Measurements from ENCODE around the gene EPS8L1.
"Not testable (repeated sequence)": the region's sequence is repeated elsewhere in the genome, so short reads cannot be mapped to it uniquely, and the experiment has no call there.

Gene EPS8L1

GRCh38 chr19:55048446-55048845 lies 27.2 kb upstream of the EPS8L1 start:
- no peak for DNase-seq (ENCODE audit: extremely low read depth in 1 of 2, low read depth in 1 of 2)

- DNase-seq (ENCODE audit: extremely low read depth in 1 of 2, low read depth in 1 of 2): no peak
Measured at GRCh38 chr19:55050749-55051532, 24.7 kb upstream of the EPS8L1 start.

- no peak for DNase-seq (ENCODE audit: extremely low read depth in 1 of 2, low read depth in 1 of 2)
Measured at GRCh38 chr19:55053735-55054134, 21.9 kb upstream of the EPS8L1 start.

GRCh38 chr19:55056827-55057226 lies 18.8 kb upstream of the EPS8L1 start:
- DNase-seq (ENCODE audit: extremely low read depth in 1 of 2, low read depth in 1 of 2): no peak

DNA sequence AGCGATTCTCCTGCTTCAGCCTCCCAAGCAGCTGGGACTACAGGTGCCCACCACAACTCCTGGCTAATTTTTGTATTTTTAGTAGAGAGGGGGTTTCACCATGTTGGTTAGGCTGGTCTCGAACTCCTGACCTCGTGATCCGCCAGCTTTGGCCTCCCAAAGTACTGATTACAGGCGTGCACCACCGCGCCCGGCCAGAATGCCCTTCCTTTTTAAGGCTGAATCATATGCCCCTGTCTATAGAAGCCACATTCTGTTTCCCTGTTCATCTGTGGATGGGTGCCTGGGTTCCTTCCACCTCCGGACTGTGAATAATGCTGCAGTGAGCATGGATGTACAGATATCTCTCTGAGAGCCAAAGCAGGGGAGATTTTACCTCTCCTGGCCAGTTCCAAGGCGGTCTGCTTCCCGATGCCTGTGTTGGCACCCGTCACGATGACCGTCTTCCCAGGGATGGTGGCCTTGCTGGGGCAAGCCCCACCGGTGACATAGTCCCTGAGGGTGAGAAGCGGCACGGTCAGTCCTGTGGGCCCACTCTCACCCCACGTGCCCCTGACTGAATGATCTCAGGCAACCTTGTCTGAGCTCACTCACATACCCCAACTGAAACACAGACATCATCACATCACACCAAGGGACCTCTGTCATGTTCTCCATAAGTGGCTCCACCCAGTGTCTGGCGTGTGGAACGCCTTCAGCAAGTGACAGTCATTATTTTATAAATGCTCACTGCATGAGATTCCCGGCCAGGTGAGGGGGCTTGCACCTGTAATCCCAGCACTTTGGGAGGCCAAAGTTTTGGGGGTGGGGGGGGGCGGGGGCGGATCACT lies 16.7 kb upstream of the EPS8L1 start:
- no peak for DNase-seq (ENCODE audit: extremely low read depth in 1 of 2, low read depth in 1 of 2)

DNA sequence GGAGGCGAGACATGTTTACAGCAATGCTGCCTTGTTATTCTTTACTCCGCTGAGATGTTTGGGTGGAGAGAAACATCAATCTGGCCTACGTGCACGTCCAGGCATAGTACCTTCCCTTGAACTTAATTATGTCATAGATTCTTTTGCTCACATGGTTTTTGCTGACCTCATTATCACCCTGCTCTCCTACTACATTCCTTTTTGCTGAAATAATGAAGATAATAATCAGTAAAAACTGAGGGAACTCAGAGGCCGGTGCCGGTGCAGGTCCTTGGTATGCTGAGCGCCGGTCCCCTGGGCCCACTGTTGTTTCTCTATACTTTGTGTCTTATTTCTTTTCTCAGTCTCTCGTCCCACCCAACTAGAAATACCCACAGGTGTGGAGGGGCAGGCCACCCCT lies 15.4 kb upstream of the EPS8L1 start:
- not testable (repeated sequence) for DNase-seq (ENCODE audit: extremely low read depth in 1 of 2, low read depth in 1 of 2)

DNA sequence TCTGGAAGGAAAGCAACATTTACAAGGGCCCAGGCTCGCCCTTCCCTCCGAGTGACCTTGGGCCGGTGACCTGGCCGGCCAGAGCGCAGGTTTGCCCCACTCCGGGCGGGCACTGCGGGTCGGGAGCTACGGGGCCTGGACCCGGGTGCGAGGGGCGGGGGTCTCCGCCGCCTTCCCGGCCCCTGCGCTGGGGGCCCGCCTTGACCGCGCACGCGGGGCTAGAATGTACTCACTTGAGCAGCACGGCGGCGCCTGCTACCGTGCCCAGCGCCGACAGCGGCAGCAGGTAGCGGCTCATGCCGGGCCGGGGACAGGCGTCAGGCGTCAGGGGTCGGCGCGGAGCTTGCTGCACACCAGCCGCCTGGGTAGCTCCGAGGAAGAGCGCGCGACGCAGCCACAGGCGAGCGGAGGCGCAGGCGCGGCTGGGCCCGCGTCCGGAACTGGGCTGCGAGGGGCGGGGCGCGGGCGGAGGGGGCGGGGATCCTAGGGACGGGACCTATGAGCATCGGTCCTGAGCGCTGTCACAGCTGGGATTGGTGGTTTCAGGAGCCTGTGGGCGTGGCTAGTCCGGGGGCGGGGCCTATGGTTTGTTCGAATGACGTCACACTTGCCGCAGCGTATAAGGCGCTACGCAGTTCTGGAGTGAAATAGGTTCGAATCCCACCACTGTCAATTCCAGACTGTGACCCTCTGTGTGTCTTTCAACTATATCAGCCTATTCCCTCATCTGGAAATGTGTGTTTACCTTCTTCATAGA lies 12.8 kb upstream of the EPS8L1 start, which contains the start of gene RDH13:
Gene RDH13, minus strand, starts transcription at position 414 of the 757 bp plus-strand sequence. Its CDS starts 116 bp downstream, at position 298.
- peak; percentile 91 to 99 for DNase-seq (ENCODE audit: extremely low read depth in 1 of 2, low read depth in 1 of 2)

GRCh38 chr19:55063492-55063843 lies 12.2 kb upstream of the EPS8L1 start:
- no peak for DNase-seq (ENCODE audit: extremely low read depth in 1 of 2, low read depth in 1 of 2)

DNA sequence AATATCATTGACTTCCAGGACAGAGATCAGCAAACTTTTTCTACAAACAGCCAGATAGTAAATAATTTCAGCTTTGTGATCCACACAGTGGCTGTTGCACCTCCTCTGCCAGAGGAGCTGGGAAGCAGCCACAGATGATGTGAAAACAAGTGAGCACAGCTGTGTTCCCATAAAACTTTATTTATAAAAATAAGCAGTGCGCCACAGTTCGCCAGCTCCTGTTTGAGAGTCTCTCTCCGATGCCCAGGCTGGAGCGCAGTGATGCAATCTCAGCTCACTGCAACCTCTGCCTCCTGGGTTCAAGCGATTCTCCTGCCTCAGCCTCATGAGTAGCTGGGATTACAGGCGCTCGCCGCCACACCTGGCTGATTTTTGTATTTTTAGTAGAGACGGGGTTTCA lies 10.2 kb upstream of the EPS8L1 start:
- DNase-seq (ENCODE audit: extremely low read depth in 1 of 2, low read depth in 1 of 2): not testable (repeated sequence)

DNA sequence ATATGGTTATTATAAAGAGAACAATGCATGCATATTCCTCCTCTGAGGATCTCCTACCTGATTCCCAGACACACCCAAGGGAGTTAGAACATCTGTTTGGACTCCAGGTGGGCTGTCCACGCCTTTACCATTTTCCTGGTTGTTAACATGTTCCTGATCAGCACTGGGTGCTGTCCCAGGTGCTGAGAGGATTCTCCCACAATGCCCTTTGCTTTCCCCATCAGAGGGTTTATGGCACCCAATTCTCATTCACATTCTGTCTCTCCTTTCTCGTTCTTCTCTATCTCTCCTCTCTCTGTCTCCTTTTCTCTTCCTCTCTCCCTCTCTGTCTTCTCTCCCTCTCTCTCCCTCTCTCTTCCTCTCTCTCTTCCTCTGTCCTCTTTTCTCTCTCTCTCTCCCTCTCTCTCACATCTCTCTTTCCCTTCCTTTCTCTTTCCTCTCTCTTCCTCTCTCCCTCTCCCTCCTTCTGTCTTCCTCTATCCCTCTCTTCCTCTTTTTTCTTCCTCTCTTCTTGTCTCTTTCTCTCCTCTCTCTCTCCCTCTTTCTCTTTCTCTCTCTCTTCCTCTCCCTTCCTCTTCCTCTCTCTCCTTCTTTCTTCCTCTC lies 9.5 kb upstream of the EPS8L1 start:
- DNase-seq (ENCODE audit: extremely low read depth in 1 of 2, low read depth in 1 of 2): no peak

- no peak for DNase-seq (ENCODE audit: extremely low read depth in 1 of 2, low read depth in 1 of 2)
Measured at GRCh38 chr19:55067869-55068268, 7.8 kb upstream of the EPS8L1 start.

GRCh38 chr19:55068950-55069864 lies 6.5 kb upstream of the EPS8L1 start:
- DNase-seq (ENCODE audit: extremely low read depth in 1 of 2, low read depth in 1 of 2): no peak

DNA sequence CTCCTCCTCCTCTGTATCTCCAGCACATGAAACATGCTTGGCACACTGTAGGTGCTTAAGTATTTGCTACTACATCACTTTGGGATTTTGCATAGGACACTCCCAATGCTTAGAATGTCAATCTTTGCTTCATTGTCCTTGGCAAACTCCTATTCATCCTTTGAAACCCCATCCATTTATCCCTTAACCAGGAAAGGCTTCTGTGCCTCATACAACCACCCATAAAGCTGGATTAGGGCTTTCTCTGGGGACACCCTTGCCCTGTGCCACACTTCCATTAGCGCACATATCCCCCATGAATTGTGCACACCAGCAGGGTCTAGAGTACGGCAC lies 5.8 kb upstream of the EPS8L1 start:
- no peak for DNase-seq (ENCODE audit: extremely low read depth in 1 of 2, low read depth in 1 of 2)

DNA sequence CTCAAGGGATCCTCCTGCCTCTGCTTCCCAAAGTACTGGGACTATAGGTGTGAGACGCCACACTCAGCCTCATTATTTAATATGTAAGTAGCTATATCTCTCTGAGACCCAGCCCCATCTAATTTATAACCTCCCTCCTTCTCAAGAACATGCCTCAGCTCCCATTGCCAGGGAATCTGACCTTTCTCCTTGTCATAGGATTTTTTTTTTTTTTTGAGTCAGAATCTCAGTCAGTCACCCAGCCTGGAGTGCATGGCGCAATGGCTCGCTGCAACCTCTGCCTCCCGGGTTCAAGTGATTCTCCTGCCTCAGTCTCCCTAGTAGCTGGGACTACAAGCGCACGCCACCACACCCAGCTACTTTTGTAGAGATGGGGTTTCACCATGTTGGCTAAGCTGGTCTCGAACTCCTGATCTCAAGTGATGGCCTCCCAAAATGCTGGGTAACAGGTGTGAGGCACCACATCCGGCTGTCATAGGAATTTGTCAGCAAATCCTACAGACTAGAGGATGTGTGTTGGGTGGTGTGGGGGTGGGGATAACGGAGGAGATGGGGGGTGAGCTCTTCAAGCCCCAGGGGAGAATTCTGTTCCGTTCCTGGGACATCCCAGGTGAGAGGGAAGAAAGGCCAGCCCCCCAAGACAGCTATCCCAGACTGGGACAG lies 5.1 kb upstream of the EPS8L1 start:
- DNase-seq (ENCODE audit: extremely low read depth in 1 of 2, low read depth in 1 of 2): no peak

GRCh38 chr19:55071129-55071502 lies 4.6 kb upstream of the EPS8L1 start:
- no peak for DNase-seq (ENCODE audit: extremely low read depth in 1 of 2, low read depth in 1 of 2)

DNA sequence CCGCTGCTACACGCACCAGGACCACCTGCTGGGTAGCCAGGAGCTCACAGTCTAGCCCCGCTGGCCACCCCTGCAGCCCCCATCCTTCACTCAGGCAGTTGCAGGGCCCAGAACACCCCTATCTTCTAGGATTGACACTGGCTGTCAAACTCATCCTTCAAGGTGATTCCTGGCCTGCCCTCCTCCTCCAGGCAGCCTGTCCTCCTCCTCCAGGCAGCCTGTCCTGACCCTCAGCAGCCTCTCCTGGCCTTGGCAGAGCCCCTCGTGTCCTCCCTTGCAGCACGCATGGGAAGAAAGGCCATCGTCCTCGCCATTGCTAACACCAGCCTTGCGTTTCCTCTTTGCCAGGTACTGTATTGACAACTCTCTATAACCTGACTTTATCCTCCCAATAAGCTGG lies 3.8 kb upstream of the EPS8L1 start:
- no peak for DNase-seq (ENCODE audit: extremely low read depth in 1 of 2, low read depth in 1 of 2)

- no peak for DNase-seq (ENCODE audit: extremely low read depth in 1 of 2, low read depth in 1 of 2)
Measured at GRCh38 chr19:55076321-55076720, 652 bp downstream of the EPS8L1 start.

DNA sequence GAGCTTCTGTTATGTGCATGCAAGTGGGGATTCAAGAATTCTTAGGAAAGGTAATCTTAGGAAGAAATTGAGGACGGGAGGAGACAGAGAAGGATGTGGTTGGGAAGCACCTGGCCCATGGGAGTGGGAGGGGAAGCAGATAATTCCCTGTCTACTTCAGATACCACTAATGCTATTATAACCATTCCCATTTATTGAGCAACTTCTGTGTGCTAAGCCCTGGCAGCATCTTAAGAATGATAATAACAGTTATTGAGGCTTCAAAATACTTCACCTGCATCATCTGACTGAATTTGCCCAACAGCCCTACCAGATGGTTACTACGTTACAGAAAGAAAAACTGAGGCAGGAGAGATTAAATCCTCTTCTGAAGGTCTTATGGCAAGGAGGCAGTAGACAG lies 1.4 kb downstream of the EPS8L1 start:
- DNase-seq (ENCODE audit: extremely low read depth in 1 of 2, low read depth in 1 of 2): no peak

GRCh38 chr19:55078996-55079395 lies 3.3 kb downstream of the EPS8L1 start:
- DNase-seq (ENCODE audit: extremely low read depth in 1 of 2, low read depth in 1 of 2): no peak

Data from stimulated activated CD8-positive, alpha-beta memory T cell treated with anti-CD3 and anti-CD28 coated beads, Interleukin-7, amount 100 ng/mL, for 48 hours (primary cell).